ENCODE data around the gene HOXA1. TPM values are rescaled to one million over a fixed set of nuclear protein-coding genes. Genes with fewer than 3 reads are reported as not detected.

HOXA1 gene
- total and polyA plus RNA-seq, 2 experiments from 2014 or later = 0.07 to 0.42 TPM

GRCh38 chr7:27066148-27066547, 29.7 kb downstream of the HOXA1 start:
- H3K9me3 ChIP-seq (ENCODE audit: low read depth) = no peaks in the 10 kb centered on the region
- no peak overlapping the region for H3K4me3 ChIP-seq
- no peak overlapping the region for H3K27ac ChIP-seq
- H3K27me3 ChIP-seq = no peaks in the 10 kb centered on the region
- DNase-seq (ENCODE audit: low read depth in 1 of 2, low spot score in 1 of 2) = no peak
- TF ChIP-seq, protein P1, sequence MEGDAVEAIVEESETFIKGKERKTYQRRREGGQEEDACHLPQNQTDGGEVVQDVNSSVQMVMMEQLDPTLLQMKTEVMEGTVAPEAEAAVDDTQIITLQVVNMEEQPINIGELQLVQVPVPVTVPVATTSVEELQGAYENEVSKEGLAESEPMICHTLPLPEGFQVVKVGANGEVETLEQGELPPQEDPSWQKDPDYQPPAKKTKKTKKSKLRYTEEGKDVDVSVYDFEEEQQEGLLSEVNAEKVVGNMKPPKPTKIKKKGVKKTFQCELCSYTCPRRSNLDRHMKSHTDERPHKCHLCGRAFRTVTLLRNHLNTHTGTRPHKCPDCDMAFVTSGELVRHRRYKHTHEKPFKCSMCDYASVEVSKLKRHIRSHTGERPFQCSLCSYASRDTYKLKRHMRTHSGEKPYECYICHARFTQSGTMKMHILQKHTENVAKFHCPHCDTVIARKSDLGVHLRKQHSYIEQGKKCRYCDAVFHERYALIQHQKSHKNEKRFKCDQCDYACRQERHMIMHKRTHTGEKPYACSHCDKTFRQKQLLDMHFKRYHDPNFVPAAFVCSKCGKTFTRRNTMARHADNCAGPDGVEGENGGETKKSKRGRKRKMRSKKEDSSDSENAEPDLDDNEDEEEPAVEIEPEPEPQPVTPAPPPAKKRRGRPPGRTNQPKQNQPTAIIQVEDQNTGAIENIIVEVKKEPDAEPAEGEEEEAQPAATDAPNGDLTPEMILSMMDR (IDR thresholded peaks at IDR 0.05; ENCODE audit: low read depth, low read length) = no peak
- no peaks in the 10 kb centered on the region for H3K36me3 ChIP-seq
- H3K4me1 ChIP-seq (ENCODE audit: low read depth) = no peaks in the 10 kb centered on the region

DNA sequence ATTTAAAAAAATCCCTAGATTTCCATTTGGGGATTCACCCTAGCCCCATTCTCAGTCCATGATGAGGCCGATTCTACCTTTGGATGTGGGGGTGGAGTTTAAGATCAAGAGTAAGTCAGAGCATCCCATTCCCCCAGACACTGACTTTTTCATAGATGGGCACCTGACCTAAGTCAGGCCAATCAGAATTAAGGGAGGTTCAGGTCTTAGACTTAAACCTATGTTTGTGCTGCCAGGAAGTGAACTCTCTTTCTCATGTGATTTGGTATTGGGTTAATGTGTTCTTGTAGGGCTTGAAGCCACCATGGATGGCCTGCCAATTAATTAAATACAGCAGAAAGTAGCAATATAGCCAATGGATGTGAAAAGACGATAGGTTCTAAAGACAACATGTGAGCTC, 30.1 kb downstream of the HOXA1 start:
- Histone ChIP-seq H3K9me3 (ENCODE audit: low read depth) (no peaks in the 10 kb centered on the region), H3K36me3 (no peaks in the 10 kb centered on the region), H3K4me1 (ENCODE audit: low read depth) (no peaks in the 10 kb centered on the region), H3K4me3 (no peak overlapping the region), H3K27ac (no peak overlapping the region), H3K27me3 (peaks cover 1% of the 10 kb centered on the region)
- no peak for DNase-seq (ENCODE audit: low read depth in 1 of 2, low spot score in 1 of 2)
- TF ChIP-seq, protein P1 (IDR thresholded peaks at IDR 0.05; ENCODE audit: low read depth, low read length) = no peak

GRCh38 chr7:27064661-27065060, 31.1 kb downstream of the HOXA1 start:
- TF ChIP-seq, protein P1 (IDR thresholded peaks at IDR 0.05; ENCODE audit: low read depth, low read length) = no peak
- no peak for DNase-seq (ENCODE audit: low read depth in 1 of 2, low spot score in 1 of 2)
- Histone ChIP-seq H3K4me1 (ENCODE audit: low read depth) (no peaks in the 10 kb centered on the region), H3K27me3 (peaks cover 12% of the 10 kb centered on the region), H3K27ac (no peak overlapping the region), H3K9me3 (ENCODE audit: low read depth) (no peaks in the 10 kb centered on the region), H3K36me3 (no peaks in the 10 kb centered on the region), H3K4me3 (no peak overlapping the region)

GRCh38 chr7:27064159-27064558, 31.6 kb downstream of the HOXA1 start:
- TF ChIP-seq, protein P1 (IDR thresholded peaks at IDR 0.05; ENCODE audit: low read depth, low read length) = no peak
- Histone ChIP-seq H3K9me3 (ENCODE audit: low read depth) (no peaks in the 10 kb centered on the region), H3K4me1 (ENCODE audit: low read depth) (no peaks in the 10 kb centered on the region), H3K4me3 (no peak overlapping the region), H3K27ac (no peak overlapping the region), H3K36me3 (no peaks in the 10 kb centered on the region), H3K27me3 (peaks cover 16% of the 10 kb centered on the region)
- no peak for DNase-seq (ENCODE audit: low read depth in 1 of 2, low spot score in 1 of 2)

DNA sequence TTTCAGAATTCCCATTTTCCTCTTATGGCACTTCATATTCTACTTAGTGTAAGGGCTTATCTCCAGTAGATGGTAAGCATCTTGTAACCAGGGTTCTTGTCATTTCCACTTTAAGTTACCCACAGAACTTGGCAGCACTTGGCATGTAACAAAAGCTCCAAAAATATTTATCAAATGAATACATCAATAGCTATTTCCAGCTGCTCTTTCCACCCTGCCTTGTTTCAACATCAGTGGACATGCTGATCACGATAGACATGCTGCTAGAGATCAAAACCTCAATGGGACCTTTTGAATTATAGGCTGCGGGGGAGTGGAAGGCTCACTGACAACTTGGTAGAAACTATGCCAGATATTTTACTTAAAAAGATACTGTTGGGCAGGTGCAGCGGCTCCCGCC, 32.9 kb downstream of the HOXA1 start:
- H3K36me3 ChIP-seq = no peaks in the 10 kb centered on the region
- H3K4me1 ChIP-seq (ENCODE audit: low read depth) = no peaks in the 10 kb centered on the region
- H3K27ac ChIP-seq = no peak overlapping the region
- no peak overlapping the region for H3K4me3 ChIP-seq
- TF ChIP-seq, protein P1 (IDR thresholded peaks at IDR 0.05; ENCODE audit: low read depth, low read length) = no peak
- H3K27me3 ChIP-seq = peaks cover 16% of the 10 kb centered on the region
- H3K9me3 ChIP-seq (ENCODE audit: low read depth) = no peaks in the 10 kb centered on the region
- DNase-seq (ENCODE audit: low read depth in 1 of 2, low spot score in 1 of 2) = no peak

DNA sequence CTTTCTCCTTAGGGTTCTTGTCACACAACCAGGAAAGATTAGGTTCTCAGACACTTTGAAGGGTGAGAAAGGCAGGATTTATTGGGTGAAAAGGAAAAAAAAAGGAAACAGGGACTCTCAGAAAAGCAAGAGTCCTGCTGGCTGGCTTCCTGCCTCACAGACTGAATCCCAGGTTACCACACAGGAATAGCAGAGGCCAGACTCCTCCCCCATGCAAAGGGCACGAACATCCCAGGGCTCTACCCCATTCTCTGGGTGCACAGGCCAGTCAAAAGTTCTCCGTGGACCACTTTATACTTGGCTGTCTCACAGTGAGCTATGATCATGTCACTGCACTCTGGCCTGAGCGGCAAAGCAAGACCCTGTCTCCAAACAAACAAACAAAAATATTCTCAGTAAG, 42.6 kb downstream of the HOXA1 start:
- H3K9me3 ChIP-seq (ENCODE audit: low read depth) = no peaks in the 10 kb centered on the region
- H3K4me3 ChIP-seq = no peak overlapping the region
- DNase-seq (ENCODE audit: low read depth in 1 of 2, low spot score in 1 of 2) = no peak
- H3K27ac ChIP-seq = no peak overlapping the region
- H3K27me3 ChIP-seq = no peaks in the 10 kb centered on the region
- no peaks in the 10 kb centered on the region for H3K36me3 ChIP-seq
- H3K4me1 ChIP-seq (ENCODE audit: low read depth) = no peaks in the 10 kb centered on the region
- TF ChIP-seq, protein P1 (IDR thresholded peaks at IDR 0.05; ENCODE audit: low read depth, low read length) = no peak

All from cardiac muscle cell (in vitro differentiated cells and primary cell).